Measurements from ENCODE around the gene NTN1.

GRCh38 chr17:9240659-9241370, 219.5 kb downstream of the NTN1 start:
- TF ChIP-seq ZNF449 (tag by site-specific recombination; IDR thresholded peaks at IDR 0.05) (peak; percentile 84; the same call in 1 of the 2 replicates), CTCF (tag by site-specific recombination; IDR thresholded peaks at IDR 0.05) (no peak), KLF9 (tag by site-specific recombination; IDR thresholded peaks at IDR 0.05; ENCODE audit: low read depth) (no peak; the same call in 1 of the 2 replicates), ZNF514 (tag by site-specific recombination; IDR thresholded peaks at IDR 0.05) (no peak), SP2 (tag by site-specific recombination; IDR thresholded peaks at IDR 0.05) (peak; percentile 74)

Data from HEK293 (cell line).